ENCODE data around the gene ZNF229.
"Not testable (repeated sequence)": the region's sequence is repeated elsewhere in the genome, so short reads cannot be mapped to it uniquely, and the experiment has no call there.

The ZNF229 gene

GRCh38 chr19:44451687-44452086 is 3.4 kb upstream of the ZNF229 start:
- FAIRE-seq, result no peak

GRCh38 chr19:44438441-44438840 is 9.8 kb downstream of the ZNF229 start:
- FAIRE-seq (peak; percentile 35), DNase-seq (ENCODE audit: insufficient read length, low spot score) (no peak)
- no peak for TF ChIP-seq CTCF (IDR thresholded peaks at IDR 0.05; ENCODE audit: insufficient read depth, missing control alignments)

More at GRCh38 chr19:44451687-44452086, 3.4 kb upstream of the ZNF229 start:
- TF ChIP-seq CTCF (IDR thresholded peaks at IDR 0.05; ENCODE audit: insufficient read depth, missing control alignments), result no peak
- no peak for DNase-seq (ENCODE audit: insufficient read length, low spot score)

- no peak for TF ChIP-seq CTCF (IDR thresholded peaks at IDR 0.05; ENCODE audit: insufficient read depth, missing control alignments)
- DNase-seq (ENCODE audit: insufficient read length, low spot score) (no peak), FAIRE-seq (no peak)
Measured at GRCh38 chr19:44435441-44435840, 12.8 kb downstream of the ZNF229 start.

GRCh38 chr19:44430956-44431355 is 17.3 kb downstream of the ZNF229 start:
- no peak for TF ChIP-seq CTCF (IDR thresholded peaks at IDR 0.05; ENCODE audit: insufficient read depth, missing control alignments)
- no peak for DNase-seq (ENCODE audit: insufficient read length, low spot score)
- no peak for FAIRE-seq

- not testable (repeated sequence) for FAIRE-seq; DNase-seq (ENCODE audit: insufficient read length, low spot score)
Measured at GRCh38 chr19:44415553-44415952, 32.7 kb downstream of the ZNF229 start.

GRCh38 chr19:44401139-44402115 is 46.8 kb downstream of the ZNF229 start, which contains the start of gene ZNF285:
Gene ZNF285, minus strand, starts transcription at chr19:44401608. Its CDS starts 4,395 bp downstream, at chr19:44397213.
- no peak for TF ChIP-seq CTCF (IDR thresholded peaks at IDR 0.05; ENCODE audit: insufficient read depth, missing control alignments)
- DNase-seq (ENCODE audit: insufficient read length, low spot score), result peak; percentile 78
- no peak for FAIRE-seq

GRCh38 chr19:44389268-44389667 is 59.0 kb downstream of the ZNF229 start:
- DNase-seq (ENCODE audit: insufficient read length, low spot score); FAIRE-seq: not testable (repeated sequence)

All from D721Med (cell line).